HG02840 (cell line): ENCODE results near the gene CHD9.
"Not testable (repeated sequence)": the region's sequence is repeated elsewhere in the genome, so short reads cannot be mapped to it uniquely, and the experiment has no call there.

Experiments
- ATAC-seq: cut with Tn5 transposase; IDR thresholded peaks from one replicate; pipeline ENCODE4 v1.9.1; 2021; ENCODE audit warnings: mild to moderate bottlenecking, moderate library complexity, moderate number of reproducible peaks; ENCODE audit not compliant: unreplicated experiment, low FRiP score

CHD9 gene

DNA sequence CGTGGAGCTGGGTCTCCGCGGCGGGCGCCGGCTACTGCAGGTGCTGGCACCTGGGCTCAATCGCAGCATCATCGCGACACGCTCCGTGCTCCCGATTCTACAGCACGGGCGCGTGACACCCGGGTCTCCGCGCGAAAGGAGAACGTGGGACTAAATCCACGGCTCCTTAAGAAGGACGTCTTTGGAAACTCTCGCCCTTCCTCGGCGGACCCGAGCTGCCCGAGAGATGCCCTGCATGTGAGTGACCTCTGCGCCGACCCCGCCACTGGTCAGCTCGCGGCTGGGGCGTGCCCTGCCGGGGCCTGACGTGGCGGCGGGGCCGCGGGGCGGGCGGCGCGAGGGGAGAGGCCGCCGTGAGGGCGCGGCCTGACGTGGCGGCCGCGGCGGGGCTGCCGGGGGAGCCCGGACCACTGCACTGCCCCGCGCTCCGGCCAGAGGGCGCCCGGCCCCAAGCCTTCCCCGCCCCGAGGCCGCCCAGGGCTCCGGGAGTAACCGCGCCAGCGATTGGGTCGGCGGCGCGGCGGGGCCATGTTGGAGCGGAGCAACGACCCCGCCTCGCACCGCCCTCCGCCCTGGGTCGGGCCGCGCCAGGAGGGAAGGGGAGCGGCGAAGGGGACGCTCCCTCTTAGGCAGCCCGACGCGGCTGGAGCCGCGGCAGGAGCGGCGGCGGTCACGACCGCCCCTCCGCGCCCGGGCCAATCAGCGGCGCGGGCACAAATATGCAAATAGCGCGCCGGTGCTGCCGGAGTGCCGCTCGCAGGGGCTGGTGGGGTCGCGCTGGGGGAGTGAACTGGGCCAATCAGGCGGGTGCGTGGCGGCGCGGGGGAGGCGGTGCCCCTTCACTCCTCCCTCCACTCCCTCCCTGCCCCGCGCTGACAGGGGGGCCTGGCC, 75.6 kb downstream of the CHD9 start:
- peak; percentile 84 for ATAC-seq

GRCh38 chr16:53131050-53131362, 76.2 kb downstream of the CHD9 start:
- ATAC-seq: peak; percentile 3

GRCh38 chr16:53131363-53132071, 76.7 kb downstream of the CHD9 start:
- peak; percentile 13 for ATAC-seq

- no peak for ATAC-seq
Observed at GRCh38 chr16:53132406-53132805, 77.6 kb downstream of the CHD9 start.

- ATAC-seq: no peak
Observed at GRCh38 chr16:53135329-53135728, 80.5 kb downstream of the CHD9 start.

- no peak for ATAC-seq
Observed at GRCh38 chr16:53142823-53143568, 88.2 kb downstream of the CHD9 start.

DNA sequence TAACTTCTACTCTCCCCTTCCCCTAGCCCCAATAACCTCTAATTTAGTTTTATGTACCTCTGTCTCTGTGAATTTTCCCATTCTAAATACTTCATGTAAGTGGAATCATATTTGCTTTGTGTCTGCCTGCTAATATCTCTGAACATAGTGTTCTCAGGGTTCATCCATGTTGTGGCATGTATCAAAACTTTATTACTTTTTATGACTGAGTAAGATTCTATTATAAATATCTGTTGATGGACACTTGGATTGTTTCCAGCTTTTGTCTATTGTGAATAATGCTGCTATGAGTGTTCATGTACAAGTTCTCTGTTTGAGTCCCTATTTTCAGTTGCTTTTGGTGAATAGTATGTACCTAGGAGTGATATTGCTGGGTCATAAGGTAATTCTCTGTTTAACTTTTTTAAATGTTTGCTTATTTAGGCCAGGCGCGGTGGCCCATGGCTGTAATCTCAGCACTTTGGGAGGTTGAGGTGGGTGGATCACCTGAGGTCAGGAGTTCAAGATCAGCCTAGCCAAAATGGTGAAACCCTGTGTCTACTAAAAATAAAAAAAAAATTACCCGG, 92.8 kb downstream of the CHD9 start:
- ATAC-seq: no peak

GRCh38 chr16:53150769-53151168, 96.0 kb downstream of the CHD9 start:
- ATAC-seq: no peak

DNA sequence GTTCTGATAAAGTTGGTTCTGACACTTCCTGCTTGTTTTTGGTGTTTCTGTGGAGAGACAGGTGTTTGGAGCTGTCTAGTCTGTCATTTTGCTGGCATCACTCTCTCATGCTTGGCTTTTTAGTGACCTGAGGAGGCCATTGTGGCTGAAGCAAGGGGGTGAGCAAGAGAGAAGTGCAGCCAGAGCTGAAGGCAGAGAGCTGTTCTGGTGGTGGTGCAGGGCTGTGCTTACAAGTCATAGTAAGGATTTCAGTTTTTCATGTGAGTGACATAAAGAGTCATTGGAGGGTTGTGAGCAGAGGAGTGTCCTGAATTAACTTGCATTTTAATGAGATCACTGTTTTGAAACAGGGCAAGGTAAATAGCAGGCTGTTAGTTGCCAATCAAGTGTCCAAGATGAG, 97.5 kb downstream of the CHD9 start:
- no peak for ATAC-seq

DNA sequence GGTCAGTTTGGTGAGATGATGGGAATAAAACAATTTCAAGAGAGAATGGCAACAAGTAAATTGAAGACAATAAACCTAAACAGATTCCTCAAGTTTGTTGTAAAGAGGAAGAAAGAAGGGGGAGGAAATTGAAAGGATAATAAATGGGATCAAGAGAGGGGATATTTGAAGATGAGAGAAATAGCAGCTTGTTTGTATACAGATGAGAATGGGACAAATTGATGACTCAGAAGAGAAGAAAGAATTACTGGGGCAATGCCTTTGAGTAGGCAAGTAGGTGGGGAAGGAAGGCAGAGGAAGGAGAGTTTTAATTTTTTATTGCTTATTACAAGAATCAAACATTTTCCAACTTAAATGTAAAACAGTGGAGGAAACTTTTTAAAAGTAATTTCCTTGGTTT, 98.3 kb downstream of the CHD9 start:
- no peak for ATAC-seq

DNA sequence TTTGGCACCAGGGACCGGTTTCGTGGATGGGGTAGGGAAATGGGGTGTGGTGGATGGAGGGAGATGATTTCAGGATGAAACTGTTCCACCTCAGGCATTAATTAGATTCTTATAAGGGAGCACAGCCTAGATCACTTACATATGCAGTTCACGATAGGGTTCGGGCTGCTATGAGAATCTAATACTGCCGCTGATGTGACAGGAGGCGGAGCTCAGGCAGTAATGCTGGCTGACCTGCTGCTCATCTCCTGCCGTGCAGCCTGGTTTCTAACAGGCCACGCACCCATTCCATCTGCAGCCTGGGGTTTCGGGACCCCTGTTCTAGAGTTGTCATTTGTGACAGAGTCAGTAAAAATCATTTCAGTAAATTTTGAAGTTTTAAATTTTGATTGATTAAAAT, 99.7 kb downstream of the CHD9 start:
- no peak for ATAC-seq

DNA sequence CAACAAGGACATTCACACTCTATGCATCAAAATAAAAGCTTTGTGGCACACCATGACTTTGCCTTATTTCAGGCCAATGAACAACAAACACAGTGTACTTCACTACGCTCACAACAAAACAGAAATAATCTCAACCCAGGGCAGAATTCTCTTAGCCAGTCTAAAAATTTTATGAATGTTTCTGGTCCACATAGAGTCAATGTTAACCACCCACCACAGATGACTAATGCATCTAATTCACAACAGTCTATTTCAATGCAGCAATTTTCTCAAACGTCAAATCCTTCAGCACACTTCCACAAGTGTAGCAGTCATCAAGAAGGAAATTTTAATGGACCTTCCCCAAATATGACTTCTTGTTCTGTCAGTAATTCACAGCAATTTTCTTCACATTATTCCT, 101.7 kb downstream of the CHD9 start:
- ATAC-seq: no peak

DNA sequence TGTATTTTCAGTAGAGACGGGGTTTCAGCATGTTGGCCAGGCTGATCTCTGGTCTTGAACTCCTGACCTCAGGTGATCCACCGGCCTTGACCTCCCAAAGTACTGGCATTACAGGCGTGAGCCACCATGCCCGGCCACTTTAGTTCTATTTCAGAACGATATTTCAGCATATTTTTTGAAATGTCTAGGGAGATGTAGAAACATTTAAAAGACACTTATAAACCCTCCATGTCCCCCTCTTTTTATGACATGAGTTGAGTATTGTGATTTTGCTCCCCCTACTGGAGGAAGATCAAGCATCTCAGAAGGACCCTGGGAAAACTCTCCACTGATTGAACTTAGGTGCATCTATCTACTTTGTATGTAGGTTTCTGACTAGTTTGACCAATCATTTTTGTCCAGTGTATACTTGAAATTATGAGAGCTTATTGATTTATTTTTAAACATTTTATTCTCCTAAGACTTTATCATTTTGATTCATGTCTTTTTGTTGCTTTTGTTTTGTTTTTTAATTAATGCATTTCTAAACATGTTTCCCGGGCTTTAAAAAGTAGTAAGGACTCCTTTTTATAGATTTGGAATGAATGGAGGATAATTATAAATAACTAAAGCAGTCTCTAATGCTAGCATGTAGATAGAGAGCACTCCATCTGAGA, 105.1 kb downstream of the CHD9 start:
- ATAC-seq: no peak

DNA sequence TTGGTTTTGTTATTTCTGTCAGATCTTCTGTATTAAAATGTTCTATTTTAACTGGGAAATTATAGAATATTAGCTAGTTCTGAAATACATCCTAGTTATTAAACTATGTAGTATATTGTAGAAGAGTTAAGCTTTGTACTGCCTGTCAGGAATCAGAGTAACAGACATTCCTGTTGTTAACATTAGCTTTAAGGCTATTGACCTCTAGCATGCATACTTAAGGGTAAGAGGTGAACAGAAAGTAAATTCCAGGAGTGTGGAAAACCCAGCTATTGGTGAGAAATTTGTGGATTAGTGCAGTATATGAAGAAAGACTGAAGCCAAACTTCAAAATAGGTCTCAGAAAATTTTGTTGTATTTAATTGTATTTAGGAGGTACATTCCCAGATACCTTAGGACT, 111.3 kb downstream of the CHD9 start:
- no peak for ATAC-seq

DNA sequence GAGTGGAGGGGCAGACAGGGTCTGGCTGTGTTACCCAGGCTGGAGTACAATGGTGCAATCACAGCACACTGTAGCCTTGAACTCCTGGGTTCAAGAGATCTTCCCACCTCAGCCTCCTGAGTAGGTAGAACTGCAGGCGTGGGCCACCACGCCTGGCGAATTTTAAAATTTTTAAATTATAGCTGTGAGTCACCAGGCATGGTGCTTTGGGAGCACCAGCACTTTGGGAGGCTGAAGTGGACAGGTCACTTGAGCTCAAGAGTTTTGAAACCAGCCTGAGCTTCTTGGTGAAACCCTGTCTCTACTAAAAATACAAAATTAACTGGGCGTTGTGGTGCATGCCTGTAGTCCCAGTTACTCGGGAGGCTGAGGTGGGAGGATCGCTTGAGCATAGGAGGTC, 114.0 kb downstream of the CHD9 start:
- ATAC-seq: no peak

DNA sequence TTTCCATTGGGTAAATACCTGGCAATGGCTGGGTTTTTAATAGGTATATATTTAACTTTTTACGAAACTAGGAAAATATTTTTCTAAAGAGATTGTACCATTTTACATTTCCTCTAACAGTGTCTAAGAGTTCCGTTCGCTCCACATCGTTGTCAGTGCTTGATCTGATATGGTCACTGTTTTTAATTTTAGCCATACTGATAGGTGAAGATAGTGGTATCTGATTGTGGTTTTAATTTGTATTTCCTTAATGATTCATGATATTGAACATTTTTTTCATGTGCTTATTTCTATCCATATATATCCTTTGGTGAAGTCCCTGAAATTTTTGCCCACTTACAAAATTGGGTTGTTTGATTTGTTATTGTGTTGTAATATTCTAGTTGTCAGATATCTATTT, 117.7 kb downstream of the CHD9 start:
- no peak for ATAC-seq

DNA sequence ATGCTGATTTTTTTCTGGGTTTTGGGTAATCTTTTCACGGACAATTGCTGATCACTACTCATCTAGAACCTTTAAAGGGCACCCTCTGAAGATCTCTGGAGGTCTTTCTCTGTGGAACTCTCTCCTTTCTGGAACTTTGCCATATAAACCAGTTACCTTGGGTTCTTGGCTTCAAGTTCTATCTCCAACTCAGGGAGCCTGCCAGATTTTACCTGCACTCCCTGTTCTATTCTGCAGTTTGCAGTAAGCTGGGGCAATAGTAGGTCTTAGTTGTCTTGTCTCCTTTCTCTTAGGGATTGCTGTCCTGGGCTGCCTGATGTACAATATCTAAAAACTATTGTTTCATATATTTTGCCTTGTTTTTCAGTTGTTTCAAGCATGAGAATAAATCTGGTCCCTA, 120.3 kb downstream of the CHD9 start:
- no peak for ATAC-seq

GRCh38 chr16:53176434-53176833, 121.6 kb downstream of the CHD9 start:
- no peak for ATAC-seq

DNA sequence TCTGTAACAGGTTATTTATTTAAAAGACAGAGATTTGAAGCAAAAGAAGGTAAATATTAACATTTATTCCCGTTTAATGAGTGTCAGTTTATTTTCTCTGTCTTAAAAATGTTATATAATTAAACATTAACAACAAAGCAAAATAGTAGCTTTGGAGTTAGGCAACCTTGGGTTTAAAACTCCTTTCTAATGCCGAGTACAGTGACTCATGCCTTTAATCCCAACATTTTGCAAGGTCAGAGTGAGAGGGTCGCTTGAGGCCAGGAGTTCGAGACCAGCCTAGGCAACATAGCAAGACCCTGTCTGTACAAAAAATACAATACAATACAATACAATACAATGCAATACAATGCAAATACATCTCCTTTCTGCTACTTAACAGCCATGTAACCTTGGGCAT, 128.7 kb downstream of the CHD9 start:
- no peak for ATAC-seq

- ATAC-seq: not testable (repeated sequence)
Observed at GRCh38 chr16:53185741-53186140, 130.9 kb downstream of the CHD9 start.

GRCh38 chr16:53187775-53188174, 133.0 kb downstream of the CHD9 start:
- no peak for ATAC-seq
